Parathyroid adenoma (tissue), 2 donors: ENCODE data around the gene YAP1.

ENCODE experiments used
- H2AFZ ChIP-seq: fragments of 300-600 bp; sonication (generic); one replicate; pipeline ENCODE4 v1.7.0; 2017; ENCODE audit warnings: antibody characterized with exemption, mild to moderate bottlenecking
- H3K27ac ChIP-seq: fragments of 300-600 bp; sonication (generic); one replicate; pipeline ENCODE4 v1.7.0; 2017
- H3K27me3 ChIP-seq: fragments of 300-600 bp; sonication (generic); one replicate; pipeline ENCODE4 v1.7.0; 2017; ENCODE audit warnings: low read length; ENCODE audit not compliant: control insufficient read depth, insufficient read depth
- H3K36me3 ChIP-seq: fragments of 300-600 bp; sonication (generic); one replicate; pipeline ENCODE4 v1.7.0; 2017; ENCODE audit warnings: low read length; ENCODE audit not compliant: control insufficient read depth, insufficient read depth
- H3K4me1 ChIP-seq: fragments of 300-600 bp; sonication (generic); one replicate; pipeline ENCODE4 v1.7.0; 2017; ENCODE audit warnings: control low read depth
- H3K4me2 ChIP-seq: fragments of 300-600 bp; sonication (generic); one replicate; pipeline ENCODE4 v1.7.0; 2017; ENCODE audit warnings: low read length
- H3K4me3 ChIP-seq: fragments of 300-600 bp; sonication (generic); one replicate; pipeline ENCODE4 v1.7.0; 2017; ENCODE audit warnings: low read depth, low read length
- H3K79me2 ChIP-seq: fragments of 300-600 bp; sonication (generic); one replicate; pipeline ENCODE4 v1.7.0; 2017; ENCODE audit warnings: control low read depth
- H3K9ac ChIP-seq: fragments of 300-600 bp; sonication (generic); one replicate; pipeline ENCODE4 v1.7.0; 2017; ENCODE audit warnings: mild to moderate bottlenecking
- H3K9me3 ChIP-seq: fragments of 300-600 bp; sonication (generic); one replicate; pipeline ENCODE4 v1.7.0; 2017; ENCODE audit warnings: low read length; ENCODE audit not compliant: control insufficient read depth
- CTCF ChIP-seq: fragments of 300-600 bp; sonication (generic); IDR thresholded peaks from one replicate; pipeline ENCODE4 v1.7.0; 2017; ENCODE audit warnings: antibody characterized with exemption, mild to moderate bottlenecking
- donor health status: primary hyperparathyroidism.

The YAP1 gene

DNA sequence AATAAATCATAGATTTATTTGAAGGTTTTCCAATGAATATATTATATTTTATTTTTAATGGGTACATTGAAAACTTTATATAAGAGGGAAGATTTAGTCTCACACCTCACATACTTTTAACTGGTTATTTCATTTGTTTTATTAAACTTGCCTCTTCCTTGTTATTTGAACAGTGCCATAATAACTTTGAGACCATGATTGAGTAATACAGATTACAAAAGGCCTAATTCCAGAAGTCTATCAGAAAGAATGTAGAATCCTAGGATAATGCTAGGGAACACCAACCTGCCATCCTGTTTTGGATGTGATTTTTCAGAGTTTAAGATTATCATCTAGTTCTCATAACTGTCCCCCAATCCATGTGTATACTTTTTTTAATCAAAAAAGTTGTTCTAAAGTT is 104.4 kb downstream of the YAP1 start:
- Histone ChIP-seq H3K9ac (no peak overlapping the region), H3K27me3 (no peaks in the 10 kb centered on the region), H2AFZ (no peak overlapping the region), H3K79me2 (no peaks in the 10 kb centered on the region), H3K9me3 (no peaks in the 10 kb centered on the region), H3K36me3 (no peaks in the 10 kb centered on the region), H3K4me3 (no peak overlapping the region), H3K4me1 (no peaks in the 10 kb centered on the region), H3K27ac (no peak overlapping the region), H3K4me2 (no peak overlapping the region)
- no peak for TF ChIP-seq CTCF

GRCh38 chr11:102216433-102217075 is 106.3 kb downstream of the YAP1 start:
- Histone ChIP-seq H3K4me3 (no peak overlapping the region), H3K4me1 (no peaks in the 10 kb centered on the region), H3K36me3 (no peaks in the 10 kb centered on the region), H3K27me3 (no peaks in the 10 kb centered on the region), H3K79me2 (no peaks in the 10 kb centered on the region), H3K4me2 (no peak overlapping the region), H3K9ac (no peak overlapping the region), H3K9me3 (no peaks in the 10 kb centered on the region), H3K27ac (no peak overlapping the region), H2AFZ (no peak overlapping the region)
- no peak for TF ChIP-seq CTCF

GRCh38 chr11:102220728-102221467 is 110.7 kb downstream of the YAP1 start:
- Histone ChIP-seq H3K9me3 (no peaks in the 10 kb centered on the region), H3K79me2 (no peaks in the 10 kb centered on the region), H2AFZ (no peak overlapping the region), H3K36me3 (no peaks in the 10 kb centered on the region), H3K27ac (no peak overlapping the region), H3K4me2 (no peak overlapping the region), H3K27me3 (no peaks in the 10 kb centered on the region), H3K9ac (no peak overlapping the region), H3K4me1 (no peaks in the 10 kb centered on the region), H3K4me3 (no peak overlapping the region)
- no peak for TF ChIP-seq CTCF

GRCh38 chr11:102223859-102224258 is 113.6 kb downstream of the YAP1 start:
- Histone ChIP-seq H3K27ac (no peak overlapping the region), H3K9ac (no peak overlapping the region), H3K79me2 (no peaks in the 10 kb centered on the region), H3K4me2 (no peak overlapping the region), H2AFZ (no peak overlapping the region), H3K4me3 (no peak overlapping the region), H3K27me3 (no peaks in the 10 kb centered on the region), H3K4me1 (peaks cover under 1% of the 10 kb centered on the region), H3K9me3 (no peaks in the 10 kb centered on the region), H3K36me3 (no peaks in the 10 kb centered on the region)
- no peak for TF ChIP-seq CTCF
